Esophagus squamous epithelium (tissue), 5 donors: ENCODE data around the gene RBFOX2. TPM values are rescaled to one million over a fixed set of nuclear protein-coding genes. Genes with fewer than 3 reads are reported as not detected.
"Not testable (repeated sequence)": the region's sequence is repeated elsewhere in the genome, so short reads cannot be mapped to it uniquely, and the experiment has no call there.

ENCODE experiments used
- DNase-seq: peaks from one replicate; lab custom pipeline; 2025; lab: John Stamatoyannopoulos, UW
- H3K27ac ChIP-seq, 4 donors: fragments of 200-600 bp; sonication (generic); one replicate each; pipeline ENCODE4 v1.5.1; 2016 to 2019; ENCODE audit warnings: mild to moderate bottlenecking in 1 of 4
- H3K27me3 ChIP-seq, 4 donors: fragments of 200-600 bp; sonication (generic); 1 replicate in 3 of 4; 2 replicates in 1 of 4; pipeline versions ENCODE4 v1.5.1 to v1.6.0; 2017 to 2021; ENCODE audit warnings: antibody characterized with exemption in 1 of 4
- H3K36me3 ChIP-seq, 3 donors: fragments of 200-600 bp; sonication (generic); one replicate each; pipeline ENCODE4 v1.5.1; 2016 to 2019
- H3K4me1 ChIP-seq, 3 donors: fragments of 200-600 bp; sonication (generic); one replicate each; pipeline ENCODE4 v1.5.1; 2017 to 2019
- H3K4me3 ChIP-seq, 4 donors: fragments of 200-600 bp; sonication (generic); 1 replicate in 3 of 4; 2 replicates in 1 of 4; pipeline ENCODE4 v1.5.1; 2016 to 2019; ENCODE audit warnings: mild to moderate bottlenecking in 2 of 4, moderate library complexity in 1 of 4
- H3K9me3 ChIP-seq, 3 donors: fragments of 200-600 bp; sonication (generic); one replicate each; pipeline ENCODE4 v1.5.1; 2016 to 2019
- POLR2A ChIP-seq, 4 donors: fragments of 450-650 bp; IDR thresholded peaks; one replicate each; pipeline ENCODE4 v1.6.1; 2017; ENCODE audit warnings: antibody characterized with exemption in 4 of 4, mild to moderate bottlenecking in 4 of 4, moderate library complexity in 3 of 4
- WGBS, 2 donors: methylation state at CpG; one replicate each; pipeline ENCODE4 v1.1.5; 2018; 5-methylcytosine and 5-hydroxymethylcytosine counted together
- intact Hi-C: fragments of 100-400 bp; cut with DNase I; formaldehyde crosslinking; loops from one replicate; pipeline ENCODE4 v1.15.0; 2022
- total RNA-seq, 4 donors: library from RNA; depleted of rRNA; stranded (reverse); fragments of >200 nt; gene quantifications; one replicate each; pipeline ENCODE4 v1.1.0, GENCODE V29; 2016
- TF ChIP-seq, protein P1 (sequence below), 6 experiments: fragments of 450-650 bp in 4 of 6; fragments of 200-600 bp in 2 of 6; sonication (generic) in 2 of 6; IDR thresholded peaks; one replicate each; pipeline ENCODE4 v1.5.1; 2016 to 2019; ENCODE audit warnings: antibody characterized with exemption in 6 of 6, mild to moderate bottlenecking in 4 of 6, moderate library complexity in 4 of 6
- donor health status: DM: yes; HTN: yes; CAD: no.

The RBFOX2 gene
- total RNA-seq, 4 donors from 2014 or later: 33.3 to 69.6 (median 46.3) TPM

DNA sequence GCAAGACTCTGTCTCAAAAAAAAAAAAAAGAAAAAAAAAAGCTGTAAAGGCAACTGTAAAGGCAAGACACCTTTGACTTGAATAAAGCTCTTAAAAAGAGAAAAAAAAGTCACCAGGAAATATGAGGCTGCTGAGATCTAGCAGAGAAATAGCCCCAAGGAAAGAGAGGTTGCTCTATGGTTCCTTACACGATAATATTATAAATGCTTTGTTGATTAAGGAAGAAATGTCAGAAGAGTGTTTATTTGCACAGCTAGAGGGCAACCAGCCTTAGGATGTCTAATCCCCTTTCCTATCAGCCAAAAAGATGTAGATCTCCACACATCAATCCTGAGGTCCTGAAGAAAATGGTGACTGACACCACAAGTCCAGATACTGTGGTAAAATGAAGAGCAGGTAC is 32.0 kb downstream of the RBFOX2 start:
- Histone ChIP-seq H3K4me1 (peaks cover 0 to 38% (median 26%) of the 10 kb centered on the region in 3 donors), H3K9me3 (no peaks in the 10 kb centered on the region), H3K4me3 (no peak overlapping the region), H3K27ac (peak overlapping the region in 3 of 4 donors; percentile 10 to 75 (median 67)), H3K27me3 (no peaks in the 10 kb centered on the region), H3K36me3 (no peaks in the 10 kb centered on the region)
- DNase-seq: no peak
- intact Hi-C loops: no loop called here
- no peak for TF ChIP-seq POLR2A (IDR thresholded peaks at IDR 0.05)
- TF ChIP-seq, protein P1, sequence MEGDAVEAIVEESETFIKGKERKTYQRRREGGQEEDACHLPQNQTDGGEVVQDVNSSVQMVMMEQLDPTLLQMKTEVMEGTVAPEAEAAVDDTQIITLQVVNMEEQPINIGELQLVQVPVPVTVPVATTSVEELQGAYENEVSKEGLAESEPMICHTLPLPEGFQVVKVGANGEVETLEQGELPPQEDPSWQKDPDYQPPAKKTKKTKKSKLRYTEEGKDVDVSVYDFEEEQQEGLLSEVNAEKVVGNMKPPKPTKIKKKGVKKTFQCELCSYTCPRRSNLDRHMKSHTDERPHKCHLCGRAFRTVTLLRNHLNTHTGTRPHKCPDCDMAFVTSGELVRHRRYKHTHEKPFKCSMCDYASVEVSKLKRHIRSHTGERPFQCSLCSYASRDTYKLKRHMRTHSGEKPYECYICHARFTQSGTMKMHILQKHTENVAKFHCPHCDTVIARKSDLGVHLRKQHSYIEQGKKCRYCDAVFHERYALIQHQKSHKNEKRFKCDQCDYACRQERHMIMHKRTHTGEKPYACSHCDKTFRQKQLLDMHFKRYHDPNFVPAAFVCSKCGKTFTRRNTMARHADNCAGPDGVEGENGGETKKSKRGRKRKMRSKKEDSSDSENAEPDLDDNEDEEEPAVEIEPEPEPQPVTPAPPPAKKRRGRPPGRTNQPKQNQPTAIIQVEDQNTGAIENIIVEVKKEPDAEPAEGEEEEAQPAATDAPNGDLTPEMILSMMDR (IDR thresholded peaks at IDR 0.05): no peak
- 21% methylated on average over 1 of the region's 1 CpG for WGBS, 2 donors

DNA sequence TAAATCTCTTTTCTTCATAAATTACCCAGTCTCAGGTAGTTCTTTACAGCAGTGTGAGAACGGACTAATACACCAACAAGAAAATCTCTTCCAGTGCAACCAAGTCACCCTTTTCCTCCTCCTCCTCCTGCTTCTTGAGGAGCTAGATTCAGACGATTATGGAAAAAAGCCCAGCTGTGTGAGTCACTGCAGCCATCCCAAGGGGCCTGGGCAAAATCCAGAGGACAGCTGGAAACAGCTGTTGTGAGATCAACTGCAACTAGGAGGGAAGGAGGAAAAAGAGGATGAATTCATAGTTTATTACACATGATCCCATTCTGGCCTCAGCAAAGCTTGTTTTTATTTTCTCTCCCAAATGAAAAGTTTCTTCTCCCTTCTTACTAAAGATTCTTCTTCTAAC is 32.9 kb downstream of the RBFOX2 start:
- peak overlapping the region in 1 of 4 donors; percentile 6 for H3K4me3 ChIP-seq
- H3K9me3 ChIP-seq: no peaks in the 10 kb centered on the region
- no peaks in the 10 kb centered on the region for H3K27me3 ChIP-seq
- no peak for DNase-seq
- 6 to 34% methylated on average over 2 of the region's 2 CpGs for WGBS, 2 donors
- intact Hi-C loops: no loop called here
- no peaks in the 10 kb centered on the region for H3K36me3 ChIP-seq
- H3K27ac ChIP-seq: peak overlapping the region; percentile 20 to 83 (median 71)
- TF ChIP-seq, protein P1 (IDR thresholded peaks at IDR 0.05): no peak
- TF ChIP-seq POLR2A (IDR thresholded peaks at IDR 0.05): no peak
- H3K4me1 ChIP-seq: peaks cover 0 to 41% (median 22%) of the 10 kb centered on the region in 3 donors

DNA sequence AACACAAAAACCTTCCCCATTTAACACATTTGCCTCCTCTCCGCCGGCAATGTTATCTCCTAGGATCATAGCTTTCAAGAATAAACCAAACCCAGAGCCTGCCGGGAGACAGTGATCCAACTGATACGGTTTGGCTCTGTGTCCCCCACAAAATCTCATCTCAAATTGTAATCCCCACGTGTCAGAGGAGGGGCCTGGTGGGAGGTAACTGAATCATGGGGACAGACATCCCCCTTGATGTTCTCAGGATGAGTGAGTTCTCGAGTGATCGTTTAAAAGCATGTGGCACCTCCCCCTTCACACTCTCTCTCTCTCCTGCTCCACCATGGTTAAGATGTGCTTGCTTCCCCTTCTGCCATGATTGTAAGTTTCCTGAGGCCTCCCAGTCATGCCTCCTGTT is 33.3 kb downstream of the RBFOX2 start:
- H3K4me3 ChIP-seq: peak overlapping the region in 1 of 4 donors; percentile 6
- peak overlapping the region; percentile 20 to 83 (median 71) for H3K27ac ChIP-seq
- WGBS, 2 donors: 70 to 79% methylated on average over 7 of the region's 7 CpGs
- no peaks in the 10 kb centered on the region for H3K27me3 ChIP-seq
- no peak for TF ChIP-seq POLR2A (IDR thresholded peaks at IDR 0.05)
- TF ChIP-seq, protein P1 (IDR thresholded peaks at IDR 0.05): no peak
- no peak for DNase-seq
- H3K9me3 ChIP-seq: no peaks in the 10 kb centered on the region
- H3K4me1 ChIP-seq: peaks cover 0 to 42% (median 20%) of the 10 kb centered on the region in 3 donors
- no peaks in the 10 kb centered on the region for H3K36me3 ChIP-seq
- intact Hi-C loops: no loop called here

DNA sequence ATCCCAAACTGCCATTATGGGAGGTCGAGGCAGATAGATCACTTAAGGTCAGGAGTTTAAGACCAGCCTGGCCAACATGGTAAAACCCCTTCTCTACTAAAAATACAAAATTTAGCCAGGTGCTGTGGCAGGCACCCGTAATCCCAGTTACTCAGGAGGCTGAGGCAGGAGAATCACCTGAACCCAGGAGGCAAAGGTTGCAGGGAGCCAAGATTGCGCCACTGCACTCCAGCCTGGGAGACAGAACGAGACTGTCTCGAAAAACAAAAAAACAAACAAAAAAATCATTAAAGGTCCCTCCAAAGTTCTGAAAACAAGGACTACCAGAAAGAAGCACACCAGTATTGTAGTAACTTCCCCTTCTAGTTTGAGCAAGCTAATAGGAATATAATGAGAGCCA is 34.9 kb downstream of the RBFOX2 start:
- not testable (repeated sequence) for H3K4me3 ChIP-seq
- peak overlapping the region in 2 of 4 donors; percentile 7 to 10 for H3K27ac ChIP-seq

DNA sequence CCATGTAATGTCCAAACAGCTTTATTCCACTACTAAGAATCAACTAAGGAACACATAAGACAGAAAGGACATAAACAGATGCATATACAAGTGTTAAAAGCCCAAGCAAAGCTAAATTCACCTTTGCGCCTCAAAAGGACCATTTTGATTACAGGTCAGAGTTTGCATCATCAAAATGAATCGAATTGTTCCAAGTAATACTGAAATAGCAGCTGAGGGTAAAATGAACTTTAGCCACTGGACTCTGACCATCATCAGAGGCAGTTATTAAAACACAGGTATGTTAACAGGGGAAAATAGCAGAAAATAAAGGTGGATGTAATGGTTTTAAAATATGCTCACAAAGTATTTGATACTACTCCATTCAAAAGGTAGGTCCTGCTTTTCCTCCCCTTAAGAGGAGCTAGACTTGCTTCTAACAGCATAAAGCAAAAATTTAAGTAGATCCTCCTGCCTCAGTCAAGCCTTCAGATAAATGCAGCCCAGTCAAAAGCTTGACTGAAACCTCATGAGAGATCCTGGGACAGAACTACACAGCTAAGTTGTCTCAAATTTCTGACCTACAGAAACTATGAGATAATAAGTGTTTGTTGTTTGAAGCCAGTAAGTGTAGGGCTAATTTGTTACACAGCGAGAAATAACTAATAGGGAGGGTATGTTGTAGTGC is 35.4 kb downstream of the RBFOX2 start:
- TF ChIP-seq, protein P1 (IDR thresholded peaks at IDR 0.05): no peak
- no peak for TF ChIP-seq POLR2A (IDR thresholded peaks at IDR 0.05)
- no peaks in the 10 kb centered on the region for H3K36me3 ChIP-seq
- no peaks in the 10 kb centered on the region for H3K27me3 ChIP-seq
- H3K27ac ChIP-seq: peak overlapping the region in 2 of 4 donors; percentile 7 to 10
- no peak for DNase-seq
- no peak overlapping the region for H3K4me3 ChIP-seq
- 91 to 94% methylated on average over 3 of the region's 3 CpGs for WGBS, 2 donors
- no peaks in the 10 kb centered on the region for H3K9me3 ChIP-seq
- peaks cover 0 to 47% (median 17%) of the 10 kb centered on the region in 3 donors for H3K4me1 ChIP-seq
- intact Hi-C loops: no loop called here

More for the DNA sequence above, 34.9 kb downstream of the RBFOX2 start:
- peaks cover 0 to 47% (median 17%) of the 10 kb centered on the region in 3 donors for H3K4me1 ChIP-seq
- H3K9me3 ChIP-seq, intact Hi-C loops, H3K36me3 ChIP-seq, H3K27me3 ChIP-seq, DNase-seq: not testable (repeated sequence)
- 86 to 88% methylated on average over 4 to 5 of the region's 5 CpGs for WGBS, 2 donors
